ENCODE data around the gene SPEM3. TPM values are rescaled to one million over a fixed set of nuclear protein-coding genes. Genes with fewer than 3 reads are reported as not detected.

The SPEM3 gene
- polyA plus RNA-seq, 2 of the 4 experiments (the other 2 are of a cell fraction) = not detected

DNA sequence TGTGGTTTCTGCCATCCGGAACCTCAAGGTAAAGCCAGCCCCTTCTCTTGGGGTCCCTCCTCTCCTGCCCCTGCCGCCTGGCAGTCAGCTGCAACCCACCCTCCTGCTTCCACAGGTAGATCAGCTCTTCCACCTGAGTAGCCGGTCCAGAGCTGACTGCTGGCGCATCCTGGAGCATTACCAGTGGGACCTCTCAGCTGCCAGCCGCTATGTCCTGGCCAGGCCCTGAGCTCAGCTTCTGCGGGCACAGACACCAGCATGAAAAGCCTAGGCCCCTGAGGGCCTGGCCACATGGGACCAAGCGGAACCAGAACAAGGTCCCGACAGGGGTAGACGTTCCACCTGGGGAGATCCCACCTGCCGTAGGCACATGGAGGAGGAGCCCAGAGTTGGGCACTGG is 39.8 kb upstream of the SPEM3 start:
- no peak for ATAC-seq
- Histone ChIP-seq H3K9me3 (no peaks in the 10 kb centered on the region), H3K4me3 (no peak overlapping the region), H3K4me1 (peaks cover 5% of the 10 kb centered on the region; the same call in 1 of the 3 replicates), H3K27ac (no peak overlapping the region), H3K4me2 (no peak overlapping the region)
- CTCF ChIA-PET = interaction anchor here (0.7 to 17.1 kb wide), 7 partner anchors 9 to 172 kb away, joined by 3 to 139 read pairs (median 6); partner anchors contain the start of genes KCTD11, SENP3, TMEM102 and TMEM95
- TF ChIP-seq HOXB13 (CRISPR knock-in tag; IDR thresholded peaks at IDR 0.05; ENCODE audit: low read depth) = no peak
- TF ChIP-seq NFE2L2 (conservative IDR thresholded peaks at IDR 0.05; ENCODE audit: low read length) = no peak
- TF ChIP-seq CHD4 (IDR thresholded peaks at IDR 0.05; ENCODE audit: borderline replicate concordance) = no peak
- no peak for TF ChIP-seq POLR2A (IDR thresholded peaks at IDR 0.05; ENCODE audit: low read length)
- TF ChIP-seq, protein P1, sequence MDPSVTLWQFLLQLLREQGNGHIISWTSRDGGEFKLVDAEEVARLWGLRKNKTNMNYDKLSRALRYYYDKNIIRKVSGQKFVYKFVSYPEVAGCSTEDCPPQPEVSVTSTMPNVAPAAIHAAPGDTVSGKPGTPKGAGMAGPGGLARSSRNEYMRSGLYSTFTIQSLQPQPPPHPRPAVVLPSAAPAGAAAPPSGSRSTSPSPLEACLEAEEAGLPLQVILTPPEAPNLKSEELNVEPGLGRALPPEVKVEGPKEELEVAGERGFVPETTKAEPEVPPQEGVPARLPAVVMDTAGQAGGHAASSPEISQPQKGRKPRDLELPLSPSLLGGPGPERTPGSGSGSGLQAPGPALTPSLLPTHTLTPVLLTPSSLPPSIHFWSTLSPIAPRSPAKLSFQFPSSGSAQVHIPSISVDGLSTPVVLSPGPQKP (IDR thresholded peaks at IDR 0.05; ENCODE audit: low read depth, low read length) = no peak
- TF ChIP-seq, protein P2, sequence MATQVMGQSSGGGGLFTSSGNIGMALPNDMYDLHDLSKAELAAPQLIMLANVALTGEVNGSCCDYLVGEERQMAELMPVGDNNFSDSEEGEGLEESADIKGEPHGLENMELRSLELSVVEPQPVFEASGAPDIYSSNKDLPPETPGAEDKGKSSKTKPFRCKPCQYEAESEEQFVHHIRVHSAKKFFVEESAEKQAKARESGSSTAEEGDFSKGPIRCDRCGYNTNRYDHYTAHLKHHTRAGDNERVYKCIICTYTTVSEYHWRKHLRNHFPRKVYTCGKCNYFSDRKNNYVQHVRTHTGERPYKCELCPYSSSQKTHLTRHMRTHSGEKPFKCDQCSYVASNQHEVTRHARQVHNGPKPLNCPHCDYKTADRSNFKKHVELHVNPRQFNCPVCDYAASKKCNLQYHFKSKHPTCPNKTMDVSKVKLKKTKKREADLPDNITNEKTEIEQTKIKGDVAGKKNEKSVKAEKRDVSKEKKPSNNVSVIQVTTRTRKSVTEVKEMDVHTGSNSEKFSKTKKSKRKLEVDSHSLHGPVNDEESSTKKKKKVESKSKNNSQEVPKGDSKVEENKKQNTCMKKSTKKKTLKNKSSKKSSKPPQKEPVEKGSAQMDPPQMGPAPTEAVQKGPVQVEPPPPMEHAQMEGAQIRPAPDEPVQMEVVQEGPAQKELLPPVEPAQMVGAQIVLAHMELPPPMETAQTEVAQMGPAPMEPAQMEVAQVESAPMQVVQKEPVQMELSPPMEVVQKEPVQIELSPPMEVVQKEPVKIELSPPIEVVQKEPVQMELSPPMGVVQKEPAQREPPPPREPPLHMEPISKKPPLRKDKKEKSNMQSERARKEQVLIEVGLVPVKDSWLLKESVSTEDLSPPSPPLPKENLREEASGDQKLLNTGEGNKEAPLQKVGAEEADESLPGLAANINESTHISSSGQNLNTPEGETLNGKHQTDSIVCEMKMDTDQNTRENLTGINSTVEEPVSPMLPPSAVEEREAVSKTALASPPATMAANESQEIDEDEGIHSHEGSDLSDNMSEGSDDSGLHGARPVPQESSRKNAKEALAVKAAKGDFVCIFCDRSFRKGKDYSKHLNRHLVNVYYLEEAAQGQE (IDR thresholded peaks at IDR 0.05) = no peak
- TF ChIP-seq, protein P3, sequence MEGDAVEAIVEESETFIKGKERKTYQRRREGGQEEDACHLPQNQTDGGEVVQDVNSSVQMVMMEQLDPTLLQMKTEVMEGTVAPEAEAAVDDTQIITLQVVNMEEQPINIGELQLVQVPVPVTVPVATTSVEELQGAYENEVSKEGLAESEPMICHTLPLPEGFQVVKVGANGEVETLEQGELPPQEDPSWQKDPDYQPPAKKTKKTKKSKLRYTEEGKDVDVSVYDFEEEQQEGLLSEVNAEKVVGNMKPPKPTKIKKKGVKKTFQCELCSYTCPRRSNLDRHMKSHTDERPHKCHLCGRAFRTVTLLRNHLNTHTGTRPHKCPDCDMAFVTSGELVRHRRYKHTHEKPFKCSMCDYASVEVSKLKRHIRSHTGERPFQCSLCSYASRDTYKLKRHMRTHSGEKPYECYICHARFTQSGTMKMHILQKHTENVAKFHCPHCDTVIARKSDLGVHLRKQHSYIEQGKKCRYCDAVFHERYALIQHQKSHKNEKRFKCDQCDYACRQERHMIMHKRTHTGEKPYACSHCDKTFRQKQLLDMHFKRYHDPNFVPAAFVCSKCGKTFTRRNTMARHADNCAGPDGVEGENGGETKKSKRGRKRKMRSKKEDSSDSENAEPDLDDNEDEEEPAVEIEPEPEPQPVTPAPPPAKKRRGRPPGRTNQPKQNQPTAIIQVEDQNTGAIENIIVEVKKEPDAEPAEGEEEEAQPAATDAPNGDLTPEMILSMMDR (IDR thresholded peaks at IDR 0.05) = no peak
- TF ChIP-seq RNF2 (IDR thresholded peaks at IDR 0.05; ENCODE audit: borderline replicate concordance, low read depth) = no peak
- TF ChIP-seq HOXB5 (CRISPR knock-in tag; IDR thresholded peaks at IDR 0.05) = no peak
- no peak for TF ChIP-seq HEYL (CRISPR knock-in tag; IDR thresholded peaks at IDR 0.05)
- no peak for TF ChIP-seq JUNB (IDR thresholded peaks at IDR 0.05)
- TF ChIP-seq, protein P4, sequence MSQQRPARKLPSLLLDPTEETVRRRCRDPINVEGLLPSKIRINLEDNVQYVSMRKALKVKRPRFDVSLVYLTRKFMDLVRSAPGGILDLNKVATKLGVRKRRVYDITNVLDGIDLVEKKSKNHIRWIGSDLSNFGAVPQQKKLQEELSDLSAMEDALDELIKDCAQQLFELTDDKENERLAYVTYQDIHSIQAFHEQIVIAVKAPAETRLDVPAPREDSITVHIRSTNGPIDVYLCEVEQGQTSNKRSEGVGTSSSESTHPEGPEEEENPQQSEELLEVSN (IDR thresholded peaks at IDR 0.05; ENCODE audit: borderline replicate concordance, low read depth) = no peak
- POLR2A ChIA-PET = interaction anchor here (0.6 to 1.6 kb wide), 2 partner anchors 11 to 15 kb away, joined by 4 to 7 read pairs; partner anchors contain the start of gene TMEM256
- 91% methylated on average over 9 of the region's 10 CpGs for WGBS (ENCODE audit: missing lambda C conversion rate)
- no peak for DNase-seq (ENCODE audit: low read depth in 1 of 2, low spot score in 1 of 2)
- FAIRE-seq = no peak

DNA sequence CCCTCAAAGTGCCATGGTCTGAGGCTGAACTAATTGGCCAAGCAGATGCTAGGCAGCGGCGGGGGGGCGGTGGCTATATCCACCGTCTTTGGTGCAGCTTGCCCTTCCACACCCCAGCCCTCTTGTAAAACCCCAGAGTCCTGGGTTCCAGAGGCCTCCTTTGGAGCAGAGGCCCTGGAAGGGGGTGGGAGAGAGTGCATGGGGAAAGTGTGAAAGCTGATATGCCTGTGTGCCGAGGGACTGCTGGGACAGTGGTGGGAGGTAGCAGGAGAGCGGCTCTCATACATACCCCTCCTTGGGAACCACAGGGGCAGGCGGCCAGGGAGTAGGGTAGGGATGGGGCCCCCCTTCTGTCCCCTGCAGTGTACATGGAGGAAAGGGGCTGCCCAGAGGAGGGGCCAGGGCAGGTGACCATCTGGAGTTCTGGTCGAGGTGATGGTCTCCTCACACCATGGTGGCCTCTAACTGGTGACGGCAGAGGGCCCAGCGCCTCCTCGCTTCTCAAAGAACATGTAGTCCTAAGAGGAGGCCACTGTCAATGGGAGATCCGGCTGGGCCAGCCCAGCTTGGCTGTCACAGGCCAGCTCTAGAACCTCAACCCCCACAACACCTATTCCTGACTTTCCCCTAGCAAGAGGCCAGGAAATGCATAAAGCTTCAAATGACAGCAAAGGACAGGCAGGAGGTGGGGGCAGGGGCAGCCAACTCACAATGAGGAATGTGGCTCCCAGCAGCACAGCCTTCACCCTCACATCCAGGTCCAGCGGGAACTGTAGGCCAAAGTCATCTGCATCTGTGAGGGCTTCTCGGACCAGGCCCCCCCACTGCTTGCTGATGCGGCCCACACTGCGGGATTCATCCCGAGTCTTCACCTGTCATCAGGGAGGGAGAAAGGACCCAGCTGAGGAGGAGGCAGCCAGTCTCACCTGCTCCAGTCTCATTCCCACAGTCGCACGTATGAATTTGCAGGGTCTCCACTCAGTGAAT is 38.4 kb upstream of the SPEM3 start:
- no peak overlapping the region for H3K4me2 ChIP-seq
- FAIRE-seq (no peak), ATAC-seq (no peak), DNase-seq (ENCODE audit: low read depth in 1 of 2, low spot score in 1 of 2) (no peak)
- POLR2A ChIA-PET = no interaction called here
- no peak overlapping the region for H3K4me3 ChIP-seq
- TF ChIP-seq, protein P5, sequence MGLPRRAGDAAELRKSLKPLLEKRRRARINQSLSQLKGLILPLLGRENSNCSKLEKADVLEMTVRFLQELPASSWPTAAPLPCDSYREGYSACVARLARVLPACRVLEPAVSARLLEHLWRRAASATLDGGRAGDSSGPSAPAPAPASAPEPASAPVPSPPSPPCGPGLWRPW (IDR thresholded peaks at IDR 0.05) = no peak
- TF ChIP-seq SREBF2 (IDR thresholded peaks at IDR 0.05) (no peak), MYC (IDR thresholded peaks at IDR 0.05; ENCODE audit: borderline replicate concordance, low read length) (no peak), HOXA7 (CRISPR knock-in tag; IDR thresholded peaks at IDR 0.05) (no peak)
- TF ChIP-seq, protein P4 (IDR thresholded peaks at IDR 0.05; ENCODE audit: borderline replicate concordance, low read depth) = no peak
- TF ChIP-seq, protein P6, sequence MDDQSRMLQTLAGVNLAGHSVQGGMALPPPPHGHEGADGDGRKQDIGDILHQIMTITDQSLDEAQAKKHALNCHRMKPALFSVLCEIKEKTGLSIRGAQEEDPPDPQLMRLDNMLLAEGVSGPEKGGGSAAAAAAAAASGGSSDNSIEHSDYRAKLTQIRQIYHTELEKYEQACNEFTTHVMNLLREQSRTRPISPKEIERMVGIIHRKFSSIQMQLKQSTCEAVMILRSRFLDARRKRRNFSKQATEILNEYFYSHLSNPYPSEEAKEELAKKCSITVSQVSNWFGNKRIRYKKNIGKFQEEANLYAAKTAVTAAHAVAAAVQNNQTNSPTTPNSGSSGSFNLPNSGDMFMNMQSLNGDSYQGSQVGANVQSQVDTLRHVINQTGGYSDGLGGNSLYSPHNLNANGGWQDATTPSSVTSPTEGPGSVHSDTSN (IDR thresholded peaks at IDR 0.05) = no peak
- CTCF ChIA-PET = interaction anchor here (0.7 to 17.1 kb wide), 7 partner anchors 17 to 171 kb away, joined by 3 to 139 read pairs (median 4); partner anchors contain the start of genes KCTD11, SENP3, TMEM102 and TMEM95
- H3K4me1 ChIP-seq = peaks cover 8% of the 10 kb centered on the region; the same call in 1 of the 3 replicates
- 84% methylated on average over 19 of the region's 19 CpGs for WGBS (ENCODE audit: missing lambda C conversion rate)
- H3K27ac ChIP-seq = no peak overlapping the region
- no peaks in the 10 kb centered on the region for H3K9me3 ChIP-seq

All from A549 (cell line).